Limb (tissue), 2 donors: ENCODE results near the gene KCNMA1.

Experiments
- DNase-seq, 2 donors: peaks; one replicate each; pipeline ENCODE4 v3.0.0-alpha.2; 2016; ENCODE audit errors: extremely low spot score in 2 of 2

KCNMA1 gene

DNA sequence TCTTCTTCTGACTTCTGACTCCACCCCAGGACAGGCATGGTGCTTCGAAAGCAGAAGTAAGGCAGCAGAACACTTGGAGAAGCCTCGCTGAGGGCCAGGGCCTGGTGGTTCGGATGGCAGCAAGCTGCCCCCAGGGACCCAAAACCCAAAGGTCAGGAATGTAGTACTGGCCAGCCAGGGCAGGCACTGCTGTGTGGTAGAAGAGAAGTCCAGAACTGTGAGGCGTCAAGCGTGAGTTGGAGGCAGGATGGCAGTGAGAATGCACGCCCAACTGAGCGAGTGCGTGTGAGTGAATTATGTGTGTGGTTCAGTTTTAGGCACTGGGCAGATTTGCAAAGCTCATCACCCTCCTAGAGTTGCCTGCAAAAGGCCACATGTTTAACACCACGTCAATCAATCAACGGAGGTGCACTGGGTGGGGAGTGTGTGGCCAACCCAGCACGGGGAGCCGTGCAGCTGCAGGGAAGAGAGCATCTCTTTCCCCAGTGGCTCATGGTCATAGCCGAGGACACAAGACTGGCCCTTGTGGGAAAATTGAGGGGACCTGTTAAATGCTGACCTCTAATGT, 144.3 kb downstream of the KCNMA1 start:
- DNase-seq, result no peak

DNA sequence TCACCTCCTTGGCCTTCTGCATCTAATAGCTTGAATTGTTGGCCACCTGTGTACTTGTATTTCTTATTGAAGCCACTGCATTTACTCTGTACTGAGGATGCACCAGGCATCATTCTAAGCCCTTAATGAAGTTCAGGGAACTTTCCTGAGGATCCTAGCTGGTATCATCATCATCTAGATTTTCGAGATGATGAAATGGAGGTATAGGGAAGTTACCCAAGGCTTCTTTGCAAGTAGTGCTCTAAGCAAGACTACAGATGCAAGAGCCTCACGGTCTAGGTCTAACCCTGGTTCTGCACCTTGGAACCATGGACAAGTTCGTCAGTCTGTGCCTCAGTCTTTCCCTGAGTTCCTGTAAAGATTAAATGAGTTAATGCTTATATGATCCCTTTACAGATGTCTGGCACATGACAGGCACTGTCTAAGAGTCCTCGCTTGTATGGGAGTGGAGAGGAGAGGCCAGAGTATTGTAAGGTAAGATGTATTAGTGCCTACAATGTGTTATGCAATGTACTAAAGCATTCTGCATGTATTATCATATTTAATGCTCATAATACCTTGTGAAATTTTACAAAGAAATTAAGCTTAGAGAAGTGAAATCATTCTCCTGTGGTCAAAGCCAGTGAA, 145.1 kb downstream of the KCNMA1 start:
- DNase-seq, result no peak

DNA sequence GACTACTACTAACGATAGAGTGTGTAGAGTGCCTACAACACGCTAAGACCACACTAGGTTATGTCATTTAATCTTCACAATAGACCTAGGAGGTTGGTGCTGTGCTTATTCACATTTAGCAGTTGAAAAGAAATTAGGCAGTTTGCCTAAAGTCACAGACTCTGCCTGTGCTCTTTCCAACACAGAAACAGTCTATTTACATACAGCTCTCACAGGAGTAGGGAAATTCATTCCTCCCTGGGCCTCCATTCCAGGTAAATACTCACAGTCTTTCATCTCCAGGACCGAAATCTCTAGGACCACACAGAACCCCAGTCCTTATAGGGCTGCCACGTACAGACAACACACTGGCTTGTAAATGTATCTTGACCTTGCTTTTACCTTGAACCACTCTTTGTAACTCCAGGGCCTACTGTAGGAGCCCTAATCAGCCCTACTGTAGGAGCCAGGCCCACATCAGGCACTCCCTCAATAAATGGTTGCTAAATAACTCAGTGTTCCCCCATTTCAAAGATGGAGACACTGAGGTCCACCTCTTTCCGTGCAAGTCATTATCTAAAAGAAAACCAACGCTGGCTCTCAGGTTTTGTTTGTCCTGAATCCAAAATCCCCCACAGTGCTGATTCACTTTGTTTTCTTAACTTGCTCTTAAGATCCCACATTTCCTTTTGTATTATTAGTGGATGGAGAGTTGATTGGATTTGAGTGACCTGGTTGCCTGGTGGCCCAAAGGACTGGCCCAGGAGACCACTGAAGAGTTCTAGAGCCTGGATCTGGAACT, 146.9 kb downstream of the KCNMA1 start:
- no peak for DNase-seq

DNA sequence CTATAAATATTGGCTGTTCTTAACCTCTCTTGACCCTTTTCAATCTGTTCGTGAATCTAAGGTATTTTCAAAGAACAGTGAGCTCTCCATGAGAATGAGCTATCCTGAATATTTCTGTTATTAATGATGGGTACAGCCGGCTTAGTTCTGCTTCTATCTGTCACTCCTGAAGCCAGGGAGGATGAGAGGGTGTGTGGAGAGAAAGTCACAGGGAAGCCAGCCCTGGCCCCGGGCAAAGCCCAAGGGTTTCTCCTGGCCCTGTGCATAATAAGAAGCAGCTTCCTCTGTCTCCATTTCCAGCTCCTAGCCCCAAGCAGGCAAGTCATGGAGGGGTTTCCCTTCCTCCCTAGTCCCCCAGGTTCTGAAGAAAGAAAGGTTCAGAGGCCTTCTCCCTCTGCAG, 151.1 kb downstream of the KCNMA1 start:
- no peak for DNase-seq

DNA sequence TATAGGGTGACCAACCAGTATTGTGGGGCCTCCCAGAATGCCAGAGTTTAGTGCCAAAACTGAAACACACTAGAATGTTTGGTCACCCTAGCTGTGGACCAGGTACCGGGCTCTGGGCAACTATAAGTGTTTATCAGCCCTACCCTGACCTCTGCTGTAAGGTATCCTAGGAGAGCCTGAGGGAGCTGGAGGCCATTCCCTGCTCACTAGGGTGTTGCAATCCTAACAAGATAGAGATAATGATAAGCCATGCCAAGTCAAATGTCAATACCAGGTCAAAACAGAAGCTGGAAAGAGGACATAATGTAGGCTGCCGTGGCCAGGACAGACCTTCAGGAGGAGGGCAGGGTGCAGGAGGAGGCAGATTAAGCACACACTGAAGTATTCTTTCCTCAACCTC, 151.8 kb downstream of the KCNMA1 start:
- no peak for DNase-seq

DNA sequence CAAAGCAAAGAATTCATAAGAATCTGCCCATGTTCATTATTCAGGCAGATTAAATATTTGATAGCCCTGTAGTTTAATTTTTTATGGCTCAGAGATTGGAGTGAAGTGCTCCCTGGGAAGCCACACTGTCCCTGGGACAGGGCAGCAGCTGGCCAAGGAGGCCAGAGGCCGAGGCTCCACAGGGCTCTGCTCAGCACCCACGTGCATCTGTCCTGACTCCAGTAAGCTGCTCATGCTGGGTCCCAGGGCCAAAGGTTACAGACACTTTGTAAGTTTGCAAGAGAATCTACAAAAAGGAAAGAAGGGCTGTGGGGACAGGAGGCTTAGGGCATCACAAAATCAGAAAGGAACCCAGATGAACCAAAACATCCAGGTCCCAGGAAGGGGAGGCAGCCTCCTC, 155.5 kb downstream of the KCNMA1 start:
- no peak for DNase-seq

DNA sequence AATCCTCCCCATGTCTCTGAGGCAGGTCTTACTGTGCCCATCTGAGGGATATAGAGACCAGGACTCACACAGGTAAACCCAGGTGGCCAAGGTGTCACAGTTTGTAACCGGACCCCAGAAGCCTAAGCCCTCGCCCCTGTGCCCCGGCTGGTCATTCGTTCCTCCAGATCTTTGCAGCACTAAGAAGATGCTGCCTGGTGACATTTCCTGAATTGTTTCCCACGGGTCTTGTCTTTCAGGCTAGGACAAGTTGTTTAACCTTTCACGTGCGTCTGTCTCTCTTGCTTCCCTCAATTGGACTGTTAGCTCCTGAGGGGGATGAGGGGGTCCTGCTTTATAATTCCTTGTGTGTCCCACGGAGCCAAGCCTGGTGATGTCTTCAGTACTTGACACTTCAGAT, 158.0 kb downstream of the KCNMA1 start:
- DNase-seq, result no peak

DNA sequence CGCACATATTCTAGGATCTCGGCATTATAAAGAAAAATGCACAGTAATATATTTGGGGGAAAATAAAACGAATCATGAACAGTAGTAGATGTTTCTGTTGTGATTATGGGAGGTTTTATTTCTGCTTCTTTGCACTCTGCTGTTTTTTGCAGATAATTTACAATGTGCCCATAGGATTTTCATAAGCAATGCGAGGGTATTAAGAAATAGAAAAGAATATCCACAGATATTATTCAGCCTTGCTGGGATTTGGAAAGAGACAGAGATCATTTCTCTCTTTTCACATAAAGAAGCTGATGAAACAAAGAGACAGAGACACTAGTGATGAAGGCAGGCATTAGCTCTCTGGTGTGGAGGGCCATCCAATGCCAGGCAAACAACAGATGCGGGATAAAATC, 158.6 kb downstream of the KCNMA1 start:
- DNase-seq, result no peak

DNA sequence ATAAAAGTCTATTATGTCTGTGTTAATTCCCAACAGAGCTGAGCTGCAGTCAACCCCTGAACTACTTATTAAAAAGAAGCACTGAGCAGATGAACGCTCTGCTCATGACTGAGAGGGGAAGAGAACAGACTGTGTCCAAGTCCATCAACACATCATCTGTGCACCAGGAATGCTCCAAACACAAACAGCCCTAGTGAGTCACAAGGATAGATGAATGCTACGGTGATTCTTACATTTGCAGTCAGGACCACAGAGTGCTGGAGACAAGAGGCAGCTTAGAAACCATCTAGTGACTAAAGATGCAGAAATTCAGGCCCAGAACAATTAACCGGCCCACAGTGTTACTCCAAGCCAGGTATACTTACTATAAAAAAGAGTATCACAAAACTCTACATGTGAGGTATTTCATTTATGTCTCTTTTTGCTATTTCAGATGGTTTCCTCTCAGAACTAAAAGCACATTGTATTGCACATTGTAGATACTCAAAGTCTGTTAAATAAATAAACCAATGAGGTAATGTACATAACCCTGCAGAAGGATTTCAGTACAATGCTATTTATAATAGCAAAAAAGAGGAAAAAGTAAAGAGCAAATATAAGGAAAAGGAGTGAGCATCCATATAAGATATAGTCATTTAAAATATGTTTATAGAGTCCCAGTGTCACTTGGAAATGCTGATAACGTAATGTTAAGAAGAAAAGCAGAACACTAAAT, 159.2 kb downstream of the KCNMA1 start:
- no peak for DNase-seq

DNA sequence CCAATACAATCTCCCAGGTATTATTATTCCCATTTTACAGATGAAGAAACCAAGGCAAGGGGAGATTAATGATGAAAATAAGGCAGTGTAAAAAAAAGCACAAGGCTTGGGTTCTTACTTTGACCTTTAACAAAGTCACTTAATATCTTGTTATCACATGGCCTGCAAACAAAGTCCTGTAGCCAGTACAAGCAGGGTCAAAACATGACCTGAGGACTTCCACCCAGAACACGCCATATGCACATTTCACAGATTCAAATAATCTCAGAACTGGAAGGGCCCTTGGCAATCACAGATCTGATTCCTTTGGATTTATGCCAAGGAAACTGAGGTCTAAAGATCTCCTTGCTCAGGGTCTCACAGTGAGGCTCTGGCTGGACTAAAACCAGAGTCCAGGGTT, 162.1 kb downstream of the KCNMA1 start:
- DNase-seq, result no peak

DNA sequence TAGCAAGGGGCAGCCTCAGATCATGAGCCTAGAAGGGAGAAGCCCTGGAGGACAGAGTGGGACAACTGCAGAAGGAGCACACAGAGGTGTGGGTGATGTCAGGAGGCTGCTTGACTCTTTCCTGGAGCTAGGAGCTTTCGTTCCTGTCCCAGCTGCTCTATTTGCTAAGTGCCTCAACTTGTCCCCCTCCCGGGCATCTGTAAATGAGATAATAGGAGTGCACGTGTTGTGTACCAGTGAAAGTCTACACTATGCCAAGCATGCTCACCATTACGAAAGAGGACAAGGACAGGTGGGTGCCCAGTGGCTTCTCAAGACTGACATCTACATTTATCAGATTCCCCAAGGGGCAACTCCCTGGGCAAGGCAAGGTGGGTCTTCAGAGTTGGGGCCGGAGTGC, 162.7 kb downstream of the KCNMA1 start:
- DNase-seq, result no peak

DNA sequence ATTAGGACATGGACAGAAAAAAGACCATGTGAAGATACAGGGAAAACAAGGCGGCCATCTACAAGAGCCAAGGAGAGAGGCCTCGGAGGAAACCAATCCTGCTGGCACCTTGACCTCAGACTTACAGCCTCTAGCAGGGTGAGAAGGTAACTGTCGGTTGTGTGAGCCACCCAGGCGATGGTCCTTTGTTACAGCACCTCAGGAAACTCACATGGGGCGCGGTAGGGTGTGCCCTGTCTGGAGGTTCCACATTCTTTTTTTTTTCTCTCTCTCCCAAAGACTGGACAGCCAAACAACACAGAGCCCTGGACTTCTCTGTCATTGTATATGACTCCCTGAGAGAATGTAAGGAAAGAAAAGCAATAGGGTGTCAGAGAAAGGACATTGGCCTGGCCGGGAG, 163.2 kb downstream of the KCNMA1 start:
- no peak for DNase-seq

DNA sequence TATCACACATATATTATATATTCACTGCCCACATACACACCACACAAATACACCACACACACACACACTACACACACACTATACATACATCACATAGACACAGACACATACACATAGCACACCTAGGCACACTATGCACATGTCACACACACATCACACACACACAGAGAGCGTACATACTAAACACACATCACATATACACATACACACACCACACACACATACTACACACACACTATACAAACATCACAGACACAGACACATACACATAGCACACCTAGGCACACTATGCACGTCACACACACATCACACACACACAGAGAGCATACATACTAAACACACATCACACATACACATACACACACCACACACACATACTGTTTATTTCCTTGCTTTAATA, 165.5 kb downstream of the KCNMA1 start:
- DNase-seq, result no peak

DNA sequence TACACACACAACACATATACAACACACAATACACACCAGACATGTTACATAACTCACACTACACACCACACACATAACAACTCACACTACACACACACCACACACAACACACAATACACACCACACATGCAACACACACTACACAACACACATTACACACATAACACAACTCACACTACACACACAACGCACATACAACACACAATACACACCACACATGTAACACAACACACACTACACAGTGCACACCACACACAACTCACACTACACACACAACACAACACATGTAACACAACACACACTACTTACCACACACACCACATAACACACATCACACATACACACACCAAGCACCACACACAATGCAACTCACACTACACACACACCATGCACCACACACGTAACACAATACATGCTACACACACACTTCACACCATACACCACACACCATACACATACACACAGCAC, 166.5 kb downstream of the KCNMA1 start:
- no peak for DNase-seq

DNA sequence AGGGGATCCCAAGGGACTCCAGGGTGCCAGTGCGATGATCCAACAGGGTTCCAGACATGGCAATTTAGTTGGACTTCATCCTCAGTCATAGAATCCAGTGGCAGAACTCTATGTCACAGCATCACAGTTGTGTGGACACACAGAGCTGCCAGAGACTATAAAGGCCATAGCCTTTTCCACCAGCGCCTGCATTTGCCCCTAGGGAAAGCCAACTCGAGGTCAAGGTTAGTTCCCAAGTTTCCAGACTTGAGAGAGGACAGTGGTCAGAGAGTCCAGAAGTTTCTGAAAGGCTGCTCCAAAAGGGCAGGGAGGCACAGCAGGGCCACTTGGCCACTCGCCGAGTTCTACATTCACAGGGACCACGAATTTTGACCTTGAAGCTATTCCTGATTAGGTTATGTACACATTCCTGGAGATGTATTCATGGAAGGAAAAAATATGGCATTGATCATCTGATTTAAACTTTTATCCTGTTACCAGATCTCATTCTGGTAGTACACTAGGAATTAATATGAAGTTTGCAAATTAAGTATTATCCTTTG, 170.1 kb downstream of the KCNMA1 start:
- DNase-seq, result no peak

DNA sequence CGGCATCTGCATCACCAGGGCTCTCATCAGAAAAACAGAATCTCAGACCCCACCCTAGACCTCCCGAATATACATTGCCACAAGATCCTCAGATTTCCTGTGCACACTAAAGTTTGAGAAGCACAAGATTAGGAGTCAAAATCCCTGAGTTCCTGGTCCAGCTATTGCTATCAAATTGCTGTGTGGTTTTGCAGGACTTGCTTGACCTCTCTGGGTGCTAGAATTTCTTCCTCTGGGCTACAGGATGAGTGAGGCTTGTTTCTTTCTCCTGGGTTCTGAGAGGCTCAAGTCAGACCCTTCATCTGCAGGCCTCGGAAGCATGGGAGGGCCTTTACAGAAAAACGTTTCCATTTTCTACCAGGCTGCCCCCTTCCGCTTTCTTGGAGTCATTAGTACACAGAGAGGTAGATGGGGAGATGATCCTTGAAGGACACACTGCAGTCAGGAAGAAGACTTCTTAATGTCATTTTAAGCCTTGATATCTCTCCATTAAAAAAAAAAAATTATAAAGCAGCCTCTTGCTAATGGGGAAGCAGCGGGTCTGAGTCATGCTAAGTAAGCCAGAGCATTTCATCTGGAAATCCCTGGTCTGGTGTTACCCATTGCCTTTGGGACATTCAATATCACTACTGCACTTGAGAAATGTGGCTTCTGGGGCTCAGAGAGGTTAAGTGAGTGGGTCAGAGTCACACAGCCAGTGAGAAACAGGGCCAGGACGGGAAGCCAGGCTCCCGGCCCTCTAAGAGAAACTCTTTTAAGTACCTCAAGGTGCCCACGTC, 173.5 kb downstream of the KCNMA1 start:
- DNase-seq, result no peak

DNA sequence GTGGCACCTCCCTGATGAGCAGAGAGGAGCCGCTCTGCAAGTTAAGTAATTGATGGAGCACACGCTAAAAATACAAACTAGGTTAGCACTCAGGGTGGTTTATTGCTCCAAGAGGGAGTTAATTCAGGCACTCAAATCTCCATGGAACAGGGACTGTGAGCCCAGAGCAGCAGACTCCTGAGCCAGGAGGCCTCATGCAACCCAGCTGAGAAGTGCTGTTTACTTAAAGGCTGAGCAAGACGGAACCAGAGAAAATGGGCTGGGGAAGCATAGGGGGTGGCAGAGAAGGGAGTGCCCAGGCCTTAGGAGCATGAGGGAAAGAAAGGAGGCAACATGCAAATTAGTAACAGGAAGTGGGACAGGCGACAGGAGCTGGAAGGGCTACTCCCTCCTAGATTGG, 174.1 kb downstream of the KCNMA1 start:
- DNase-seq, result no peak

DNA sequence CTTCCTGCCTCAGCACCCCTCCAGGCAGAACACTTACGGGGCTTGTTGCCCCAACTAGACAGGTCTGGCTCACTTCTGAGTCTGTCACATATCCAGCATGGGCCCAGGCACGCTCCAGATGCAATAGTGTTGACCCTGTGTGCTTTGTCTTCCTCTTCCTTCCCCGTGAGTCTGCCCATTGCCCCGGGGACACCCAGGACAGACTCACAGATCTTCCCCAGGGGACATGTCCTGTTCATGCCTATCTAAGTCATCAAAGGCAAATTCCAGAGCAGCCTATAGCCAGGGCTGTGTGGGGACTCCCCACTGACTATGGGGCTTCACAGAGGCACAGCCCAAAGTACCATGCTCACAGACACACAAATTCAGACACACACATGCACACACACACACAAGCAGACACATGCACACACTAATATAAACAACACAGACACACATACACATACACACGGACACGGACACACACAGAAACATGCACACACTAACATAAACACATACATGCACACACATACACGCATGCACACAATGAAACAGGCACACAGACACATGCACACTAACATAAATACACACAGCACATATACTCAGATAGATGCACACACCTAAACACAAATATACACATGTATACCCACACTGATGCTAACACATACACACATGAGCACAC, 175.8 kb downstream of the KCNMA1 start:
- no peak for DNase-seq

DNA sequence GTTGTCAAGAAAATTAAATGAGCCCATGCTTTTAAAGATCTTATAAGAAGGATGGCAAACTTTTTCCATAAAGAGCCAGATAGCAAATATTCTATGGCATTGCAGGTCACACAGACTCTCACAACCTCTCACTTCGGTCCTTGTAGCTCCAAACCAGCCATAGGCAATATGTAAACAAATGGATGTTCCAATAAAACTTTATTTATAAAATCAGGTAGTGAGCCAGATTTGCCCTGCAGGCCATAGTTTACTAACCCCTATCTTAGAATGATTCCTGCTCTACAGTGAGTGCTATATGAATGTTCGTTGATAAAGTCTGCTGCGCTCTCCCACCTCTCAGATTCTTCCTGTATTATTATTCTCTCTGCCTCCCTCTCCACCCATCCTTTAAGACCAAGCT, 177.7 kb downstream of the KCNMA1 start:
- no peak for DNase-seq

DNA sequence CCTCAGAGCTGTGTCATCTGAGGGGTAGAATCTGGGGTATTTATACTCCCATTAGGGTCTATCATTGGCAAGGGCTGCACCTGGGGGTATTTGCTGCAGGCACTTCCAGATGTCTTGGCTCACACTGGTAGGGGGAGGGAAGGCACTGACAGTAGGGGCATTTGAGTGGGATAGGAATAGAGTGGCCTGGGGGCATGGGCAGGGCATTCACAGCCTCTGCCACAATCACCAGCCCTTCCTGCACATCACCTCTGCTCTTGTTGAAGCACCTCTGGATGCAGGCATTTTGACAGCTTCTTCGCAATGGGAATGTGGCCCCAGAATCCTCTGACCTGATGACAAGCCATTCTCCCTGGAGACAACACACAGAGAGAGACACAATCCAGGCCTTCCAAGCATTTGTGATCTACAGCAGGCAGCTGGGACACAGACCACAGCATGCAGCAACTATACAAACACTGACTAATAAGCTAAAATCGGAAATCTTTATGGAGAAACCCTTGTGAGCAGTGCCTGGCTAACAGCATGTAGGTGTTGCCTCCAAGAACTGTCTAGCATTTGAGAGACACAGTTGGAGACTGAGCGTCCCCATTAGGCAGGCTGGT, 178.5 kb downstream of the KCNMA1 start:
- no peak for DNase-seq
